Activated CD4-positive, alpha-beta T cell treated with anti-CD3 and anti-CD28 coated beads, Interleukin-2, amount 50 U/mL, for 24 hours (primary cell): ENCODE results near the gene CTAGE1.

ENCODE experiments used
- DNase-seq, 2 donors: peaks; one replicate each; pipeline ENCODE4 v3.0.0-alpha.2; 2020; ENCODE audit warnings: low read depth in 1 of 2, low spot score in 1 of 2

The CTAGE1 gene

GRCh38 chr18:22391407-22392345, 26.0 kb downstream of the CTAGE1 start:
- no peak for DNase-seq

- DNase-seq: no peak
Measured at GRCh38 chr18:22387787-22388186, 29.9 kb downstream of the CTAGE1 start.

GRCh38 chr18:22387364-22387763, 30.4 kb downstream of the CTAGE1 start:
- DNase-seq: no peak

GRCh38 chr18:22385718-22386117, 32.0 kb downstream of the CTAGE1 start:
- no peak for DNase-seq

- no peak for DNase-seq
Measured at GRCh38 chr18:22378672-22379282, 38.9 kb downstream of the CTAGE1 start.

GRCh38 chr18:22377769-22378168, 39.9 kb downstream of the CTAGE1 start:
- no peak for DNase-seq

GRCh38 chr18:22370414-22370813, 47.3 kb downstream of the CTAGE1 start:
- DNase-seq: no peak

- no peak for DNase-seq
Measured at GRCh38 chr18:22368021-22368420, 49.7 kb downstream of the CTAGE1 start.

GRCh38 chr18:22367303-22367702, 50.4 kb downstream of the CTAGE1 start:
- DNase-seq: no peak

- no peak for DNase-seq
Measured at GRCh38 chr18:22363867-22364463, 53.8 kb downstream of the CTAGE1 start.
